B cell (primary cell): ENCODE results near the gene FAM229B. TPM values are rescaled to one million over a fixed set of nuclear protein-coding genes. Genes with fewer than 3 reads are reported as not detected.

ENCODE experiments used
- ATAC-seq: fragments of 200-7000 bp; cut with Tn5 transposase; one replicate; pipeline ENCODE4 v1.10.0; 2021; ENCODE audit warnings: low read depth, mild to moderate bottlenecking, moderate number of reproducible peaks, moderate library complexity
- CTCF ChIA-PET: fragments of 350-600 bp; sonication (Branson Sonifier 250); formaldehyde crosslinking; loops from one replicate; lab custom pipeline; 2021; ENCODE audit warnings: antibody characterized with exemption, inconsistent platforms; lab: Charles Lee
- POLR2A ChIA-PET: fragments of 350-600 bp; sonication (Branson Sonifier 250); formaldehyde crosslinking; loops from one replicate; lab custom pipeline; 2021; ENCODE audit warnings: antibody characterized with exemption; lab: Charles Lee
- DNase-seq: peaks from one replicate; pipeline ENCODE4 v3.0.0; 2013
- H2AFZ ChIP-seq: 2 replicates; pipeline ENCODE4 v1.6.1; 2012; ENCODE audit warnings: mild to moderate bottlenecking, low read depth, low read length; ENCODE audit not compliant: insufficient read depth, poor library complexity, severe bottlenecking
- H3K27ac ChIP-seq, 2 donors: 1 replicate in 1 of 2; 2 replicates in 1 of 2; pipeline ENCODE4 v1.5.1; 2012 to 2013; ENCODE audit warnings: low read length in 2 of 2, mild to moderate bottlenecking in 2 of 2, moderate library complexity in 1 of 2
- H3K27me3 ChIP-seq, 4 experiments: fragments of 200-600 bp in 1 of 4; sonication (generic) in 1 of 4; replicated peaks in 1 of 4; 1 replicate in 2 of 4; 2 replicates in 2 of 4; pipeline versions ENCODE4 v1.6.1 to v1.7.0; 2013 to 2016; ENCODE audit warnings: low read length in 3 of 4, mild to moderate bottlenecking in 2 of 4, mixed read lengths in 1 of 4, moderate library complexity in 1 of 4; ENCODE audit not compliant: insufficient read depth in 4 of 4, control insufficient read depth in 3 of 4; ENCODE audit errors: control extremely low read depth in 1 of 4
- H3K36me3 ChIP-seq, 2 experiments: replicated peaks in 1 of 2; 1 replicate in 1 of 2; 2 replicates in 1 of 2; pipeline versions ENCODE4 v1.6.1 to v1.7.1; 2013; ENCODE audit warnings: low read length in 1 of 2; ENCODE audit not compliant: insufficient read depth in 2 of 2, control insufficient read depth in 1 of 2; ENCODE audit errors: control extremely low read depth in 1 of 2, extremely low read depth in 1 of 2
- H3K4me1 ChIP-seq, 2 donors: fragments of 200-600 bp in 1 of 2; sonication (generic) in 1 of 2; 1 replicate in 1 of 2; 2 replicates in 1 of 2; pipeline versions ENCODE4 v1.5.1 to v1.6.1; 2013 to 2017; ENCODE audit warnings: low read length in 2 of 2; ENCODE audit not compliant: control insufficient read depth in 2 of 2, insufficient read depth in 2 of 2
- H3K4me2 ChIP-seq: replicated peaks from 2 replicates; pipeline ENCODE3; 2012; ENCODE audit warnings: mild to moderate bottlenecking, low read depth, low read length; ENCODE audit not compliant: poor library complexity, severe bottlenecking
- H3K4me3 ChIP-seq, 5 experiments: fragments of 200-600 bp in 1 of 5; sonication (generic) in 1 of 5; 1 replicate in 3 of 5; 2 replicates in 2 of 5; pipeline versions ENCODE4 v1.5.1 to v1.7.0; 2011 to 2016; ENCODE audit warnings: low read length in 4 of 5, mild to moderate bottlenecking in 4 of 5, low read depth in 2 of 5, control low read depth in 1 of 5, moderate library complexity in 1 of 5; ENCODE audit not compliant: insufficient read depth in 1 of 5; ENCODE audit errors: control extremely low read depth in 1 of 5, extremely low read depth in 1 of 5
- H3K79me2 ChIP-seq: fragments of 200-600 bp; sonication (generic); one replicate; pipeline ENCODE4 v1.6.0; 2016; ENCODE audit warnings: low read length; ENCODE audit not compliant: control insufficient read depth, insufficient read depth
- H3K9ac ChIP-seq: fragments of 200-600 bp; sonication (generic); 2 replicates; pipeline ENCODE4 v1.6.1; 2017; ENCODE audit warnings: mild to moderate bottlenecking, low read length, moderate library complexity
- H3K9me3 ChIP-seq, 3 donors: one replicate each; pipeline versions ENCODE4 v1.6.1 to v1.7.1; 2013; ENCODE audit warnings: low read length in 2 of 3; ENCODE audit not compliant: control insufficient read depth in 2 of 3, insufficient read depth in 1 of 3; ENCODE audit errors: control extremely low read depth in 1 of 3
- H4K20me1 ChIP-seq: 2 replicates; pipeline ENCODE4 v1.6.0; 2012; ENCODE audit warnings: mild to moderate bottlenecking, low read length; ENCODE audit not compliant: insufficient read depth, control insufficient read depth, poor library complexity, severe bottlenecking
- H3K27ac Mint-ChIP-seq: one replicate; pipeline ENCODE4 v1.8.0; 2021; ENCODE audit warnings: mixed read lengths
- H3K27me3 Mint-ChIP-seq: one replicate; pipeline ENCODE4 v1.8.0; 2021; ENCODE audit warnings: mixed read lengths
- H3K4me1 Mint-ChIP-seq: one replicate; pipeline ENCODE4 v1.8.0; 2021; ENCODE audit warnings: mixed read lengths
- H3K4me3 Mint-ChIP-seq: one replicate; pipeline ENCODE4 v1.8.0; 2021; ENCODE audit warnings: mixed read lengths
- H3K9me3 Mint-ChIP-seq: one replicate; pipeline ENCODE4 v1.8.0; 2022; ENCODE audit warnings: mixed read lengths; ENCODE audit not compliant: insufficient read depth
- CTCF ChIP-seq: fragments of 200-600 bp; IDR thresholded peaks from one replicate; pipeline ENCODE4 v1.8.0; 2022; ENCODE audit warnings: antibody characterized with exemption, mild to moderate bottlenecking
- EZH2 ChIP-seq: IDR thresholded peaks from 2 replicates; pipeline ENCODE4 v1.6.1; 2012; ENCODE audit warnings: borderline replicate concordance, low read depth, mild to moderate bottlenecking, moderate library complexity, low read length; ENCODE audit not compliant: insufficient read depth, poor library complexity, severe bottlenecking
- WGBS: methylation state at CpG from one replicate; pipeline ENCODE4 v1.1.5; 2013; ENCODE audit warnings: missing lambda C conversion rate; ENCODE audit not compliant: insufficient coverage; 5-methylcytosine and 5-hydroxymethylcytosine counted together
- intact Hi-C: fragments of 100-400 bp; cut with micrococcal nuclease; formaldehyde crosslinking; loops from one replicate; pipeline ENCODE4 v1.10.0; 2022
- polyA plus RNA-seq: library from polyadenylated mRNA; depleted of rRNA; stranded (reverse); fragments of >200 nt; gene quantifications from 2 replicates; pipeline ENCODE4 v1.2.3, GENCODE V29; 2012
- total RNA-seq, 2 donors: library from RNA; stranded (reverse); fragments of 120-200 nt in 1 of 2; gene quantifications; 1 replicate in 1 of 2; 2 replicates in 1 of 2; pipeline versions ENCODE4 v1.2.3 to v1.2.4, GENCODE V29; 2013 to 2022

The FAM229B gene
- total and polyA plus RNA-seq, 2 donors (not counting 1 experiment from before 2014, with no cell fraction given): 1.3 to 4.4 TPM

GRCh38 chr6:112054001-112054400 is 33.4 kb upstream of the FAM229B start, which contains the start of gene CCN6:
Gene CCN6 (plus strand): TSS chr6:112054104. CDS start chr6:112054358, 254 bp downstream.
- intact Hi-C loops: no loop called here

More at GRCh38 chr6:112054001-112054400, 33.4 kb upstream of the FAM229B start, which contains the start of gene CCN6:
- H3K4me1 ChIP-seq: no peaks in the 10 kb centered on the region
- H3K79me2 ChIP-seq: no peaks in the 10 kb centered on the region
- peaks cover 0 to 14% (median 0%) of the 10 kb centered on the region in 4 experiments for H3K27me3 ChIP-seq
- CTCF ChIA-PET: no interaction called here
- H3K36me3 ChIP-seq: no peaks in the 10 kb centered on the region
- H4K20me1 ChIP-seq: no peaks in the 10 kb centered on the region
- TF ChIP-seq EZH2 (no peak), CTCF (no peak)
- no peaks in the 10 kb centered on the region for H3K9me3 Mint-ChIP-seq
- no peak within 1 kb of the TSS for H3K27ac ChIP-seq
- H3K9ac ChIP-seq: no peak within 1 kb of the TSS
- no peak within 1 kb of the TSS for H3K27ac Mint-ChIP-seq
- H3K4me3 Mint-ChIP-seq: no peak within 1 kb of the TSS
- 93% methylated on average over 8 of the region's 12 CpGs for WGBS
- H3K9me3 ChIP-seq: no peaks in the 10 kb centered on the region
- H3K27me3 Mint-ChIP-seq: peaks cover 7% of the 10 kb centered on the region
- no peak within 1 kb of the TSS for H3K4me2 ChIP-seq
- no peak for ATAC-seq
- DNase-seq: no peak
- no peaks in the 10 kb centered on the region for H3K4me1 Mint-ChIP-seq
- POLR2A ChIA-PET: no interaction called here
- H2AFZ ChIP-seq: no peak within 1 kb of the TSS
- H3K4me3 ChIP-seq: no peak within 1 kb of the TSS
